Right ventricle myocardium superior (tissue), 1 donor: Measurements from ENCODE around the gene RNMT. TPM values are rescaled to one million over a fixed set of nuclear protein-coding genes. Genes with fewer than 3 reads are reported as not detected.
"Not testable (repeated sequence)": the region's sequence is repeated elsewhere in the genome, so short reads cannot be mapped to it uniquely, and the experiment has no call there.

Source experiments
- ATAC-seq: fragments of 200-7000 bp; cut with Tn5 transposase; one replicate; pipeline ENCODE4 v1.9.1; 2020; ENCODE audit warnings: mild to moderate bottlenecking; ENCODE audit not compliant: poor library complexity
- DNase-seq: peaks from one replicate; pipeline ENCODE4 v3.0.0-alpha.2; 2020
- intact Hi-C: fragments of 100-400 bp; cut with DNase I; formaldehyde crosslinking; loops from one replicate; pipeline ENCODE4 v1.11.2; 2022
- long read RNA-seq: library from polyadenylated mRNA; unstranded; transcript quantifications from one replicate; pipeline ENCODE4 v2.0.0, GENCODE V29; 2021
- total RNA-seq: library from RNA; stranded (reverse); fragmentation: NEBNext Ultra II Directional; extraction: Animal tissue kit (Norgen Biotek cat#: 25700); gene quantifications from one replicate; pipeline ENCODE4 v1.2.1, GENCODE V29; 2021
- donor health status: DM: no; HTN: yes; CAD: no; lungs with severe emphysema.

RNMT gene
- total RNA-seq: 21.4 TPM
- long read RNA-seq, transcript RNMT-203 (11 exons, 1,849 nt): major isoform, 9 of 21 reads
- long read RNA-seq, partial matches to known transcripts: 0 of 21 reads
- long read RNA-seq, other reads (novel, unspliced or antisense): 11 of 21 reads

- ATAC-seq (peak; percentile 98), DNase-seq (peak; percentile 98)
- intact Hi-C loops: no loop called here
These were observed at the start of gene RNMT, which contains the start of gene FAM210A for GRCh38 chr18:13726232-13726971. Gene RNMT, plus strand, starts transcription at chr18:13726673. Its CDS starts 4,845 bp downstream, at chr18:13731518. Gene FAM210A, minus strand, starts transcription at chr18:13726558. Its CDS starts 44,481 bp downstream, at chr18:13682077.

- intact Hi-C loops, DNase-seq, ATAC-seq: not testable (repeated sequence)
These were observed 49.1 kb upstream of the RNMT start for GRCh38 chr18:13677350-13677749.

- intact Hi-C loops: no loop called here
- DNase-seq (peak; percentile 56), ATAC-seq (peak; percentile 59)
These were observed 45.9 kb upstream of the RNMT start for GRCh38 chr18:13680612-13681011.

GRCh38 chr18:13681701-13682100, 44.8 kb upstream of the RNMT start:
- no peak for DNase-seq

GRCh38 chr18:13684546-13684945, 41.9 kb upstream of the RNMT start:
- ATAC-seq (no peak), DNase-seq (no peak)
- intact Hi-C loops: no loop called here

More at GRCh38 chr18:13681701-13682100, 44.8 kb upstream of the RNMT start:
- no peak for ATAC-seq
- intact Hi-C loops: no loop called here

- DNase-seq (peak; percentile 67), ATAC-seq (peak; percentile 91)
- intact Hi-C loops: no loop called here
These were observed 38.0 kb upstream of the RNMT start for GRCh38 chr18:13688191-13689136.

GRCh38 chr18:13690060-13690459, 36.4 kb upstream of the RNMT start:
- DNase-seq, intact Hi-C loops, ATAC-seq: not testable (repeated sequence)

GRCh38 chr18:13695337-13695736, 31.1 kb upstream of the RNMT start:
- ATAC-seq, intact Hi-C loops, DNase-seq: not testable (repeated sequence)

GRCh38 chr18:13696961-13697360, 29.5 kb upstream of the RNMT start:
- intact Hi-C loops: no loop called here
- ATAC-seq: no peak

GRCh38 chr18:13700153-13700552, 26.3 kb upstream of the RNMT start:
- DNase-seq (no peak), ATAC-seq (no peak)
- intact Hi-C loops: no loop called here

More at GRCh38 chr18:13696961-13697360, 29.5 kb upstream of the RNMT start:
- DNase-seq: no peak

- no peak for DNase-seq
- no peak for ATAC-seq
- intact Hi-C loops: no loop called here
These were observed 22.6 kb upstream of the RNMT start for GRCh38 chr18:13703899-13704298.

- no peak for ATAC-seq
- DNase-seq: no peak
- intact Hi-C loops: no loop called here
These were observed 16.1 kb upstream of the RNMT start for GRCh38 chr18:13710414-13710831.

- ATAC-seq: peak; percentile 52
- DNase-seq: no peak
- intact Hi-C loops: no loop called here
These were observed 13.9 kb upstream of the RNMT start for GRCh38 chr18:13712400-13713131.

- DNase-seq (no peak), ATAC-seq (peak; percentile 29)
- intact Hi-C loops: no loop called here
These were observed 12.9 kb upstream of the RNMT start for GRCh38 chr18:13713455-13714055.

- intact Hi-C loops: no loop called here
- DNase-seq (no peak), ATAC-seq (no peak)
These were observed 11.1 kb upstream of the RNMT start for GRCh38 chr18:13715330-13715729.

GRCh38 chr18:13716916-13717315, 9.6 kb upstream of the RNMT start:
- intact Hi-C loops: no loop called here
- ATAC-seq (no peak), DNase-seq (no peak)

GRCh38 chr18:13720123-13720522, 6.3 kb upstream of the RNMT start:
- intact Hi-C loops: no loop called here
- ATAC-seq: no peak
- DNase-seq: no peak

GRCh38 chr18:13720847-13721246, 5.6 kb upstream of the RNMT start:
- no peak for ATAC-seq
- intact Hi-C loops: no loop called here
- DNase-seq: no peak
